Ishikawa (cell line): ENCODE results near the gene PIK3C2B.

Source experiments
- CEBPB ChIP-seq: IDR thresholded peaks from 2 replicates; pipeline ENCODE4 v1.6.1; 2012
- CREB1 ChIP-seq: IDR thresholded peaks from 2 replicates; pipeline ENCODE4 v1.6.1; 2012; ENCODE audit warnings: low read depth
- EP300 ChIP-seq: IDR thresholded peaks from 2 replicates; pipeline ENCODE4 v1.6.1; 2012; ENCODE audit warnings: borderline replicate concordance
- FOXM1 ChIP-seq: IDR thresholded peaks from 2 replicates; pipeline ENCODE4 v1.6.1; 2012; ENCODE audit warnings: low read depth, borderline replicate concordance
- REST ChIP-seq: IDR thresholded peaks from 2 replicates; pipeline ENCODE4 v1.6.1; 2012; ENCODE audit warnings: low read depth, mild to moderate bottlenecking
- TAF1 ChIP-seq: IDR thresholded peaks from 2 replicates; pipeline ENCODE4 v1.6.1; 2012; ENCODE audit warnings: low read depth, mild to moderate bottlenecking
- USF1 ChIP-seq: IDR thresholded peaks from 2 replicates; pipeline ENCODE4 v1.6.1; 2012
- TF ChIP-seq, protein P1 (sequence below): IDR thresholded peaks from 2 replicates; pipeline ENCODE4 v1.6.1; 2012

- no peak for TF ChIP-seq FOXM1
- TF ChIP-seq, protein P1, sequence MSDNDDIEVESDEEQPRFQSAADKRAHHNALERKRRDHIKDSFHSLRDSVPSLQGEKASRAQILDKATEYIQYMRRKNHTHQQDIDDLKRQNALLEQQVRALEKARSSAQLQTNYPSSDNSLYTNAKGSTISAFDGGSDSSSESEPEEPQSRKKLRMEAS: no peak
- TF ChIP-seq TAF1: no peak
- TF ChIP-seq USF1: no peak
- no peak for TF ChIP-seq CEBPB
- no peak for TF ChIP-seq REST
- no peak for TF ChIP-seq CREB1
- TF ChIP-seq EP300: no peak
These were observed 34.3 kb downstream of the PIK3C2B start for GRCh38 chr1:204460346-204460745.
